GM18951 (cell line): Measurements from ENCODE around the gene IFT81.
"Not testable (repeated sequence)": the region's sequence is repeated elsewhere in the genome, so short reads cannot be mapped to it uniquely, and the experiment has no call there.

ENCODE experiments used
- POLR2A ChIP-seq: IDR thresholded peaks from 4 replicates; pipeline ENCODE4 v1.6.1; 2011; ENCODE audit warnings: mild to moderate bottlenecking; ENCODE audit not compliant: insufficient read length, insufficient read depth; ENCODE audit errors: extremely low read depth
- in situ Hi-C: fragments of 300-500 bp; cut with MboI; formaldehyde crosslinking; loops from one replicate; pipeline ENCODE4 v1.12.0; 2022; ENCODE audit warnings: low sequenced_read_pairs, mixed read lengths, inconsistent platforms; ENCODE audit not compliant: unreplicated experiment

IFT81 gene

GRCh38 chr12:110185626-110186025 lies 61.5 kb downstream of the IFT81 start:
- no peak for TF ChIP-seq POLR2A
- in situ Hi-C loops: no loop called here

- TF ChIP-seq POLR2A: no peak
- in situ Hi-C loops: no loop called here
These were observed 61.9 kb downstream of the IFT81 start for GRCh38 chr12:110186059-110186458.

- in situ Hi-C loops: no loop called here
- no peak for TF ChIP-seq POLR2A
These were observed 69.0 kb downstream of the IFT81 start for GRCh38 chr12:110193196-110193595.

DNA sequence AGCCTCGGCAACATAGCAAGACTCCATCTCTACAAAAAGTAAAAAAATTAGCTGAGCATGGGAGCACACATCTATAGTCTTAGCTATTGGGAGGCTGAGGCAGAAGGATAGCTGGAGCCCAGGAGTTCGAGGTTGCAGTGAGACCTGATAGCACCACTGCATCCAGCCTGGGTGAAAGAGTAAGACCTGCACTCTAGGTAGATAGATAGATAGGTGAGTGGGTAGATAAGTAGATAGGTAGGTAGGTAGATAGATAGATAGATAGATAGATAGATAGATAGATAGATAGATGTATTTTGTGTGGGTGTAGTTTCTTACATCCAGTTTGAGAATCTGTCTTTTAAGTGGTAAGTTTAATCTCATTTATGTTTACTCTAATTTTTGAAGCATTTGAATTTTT lies 72.8 kb downstream of the IFT81 start:
- TF ChIP-seq POLR2A: no peak
- in situ Hi-C loops: no loop called here

- no peak for TF ChIP-seq POLR2A
- in situ Hi-C loops: no loop called here
These were observed 74.2 kb downstream of the IFT81 start for GRCh38 chr12:110198386-110198785.

DNA sequence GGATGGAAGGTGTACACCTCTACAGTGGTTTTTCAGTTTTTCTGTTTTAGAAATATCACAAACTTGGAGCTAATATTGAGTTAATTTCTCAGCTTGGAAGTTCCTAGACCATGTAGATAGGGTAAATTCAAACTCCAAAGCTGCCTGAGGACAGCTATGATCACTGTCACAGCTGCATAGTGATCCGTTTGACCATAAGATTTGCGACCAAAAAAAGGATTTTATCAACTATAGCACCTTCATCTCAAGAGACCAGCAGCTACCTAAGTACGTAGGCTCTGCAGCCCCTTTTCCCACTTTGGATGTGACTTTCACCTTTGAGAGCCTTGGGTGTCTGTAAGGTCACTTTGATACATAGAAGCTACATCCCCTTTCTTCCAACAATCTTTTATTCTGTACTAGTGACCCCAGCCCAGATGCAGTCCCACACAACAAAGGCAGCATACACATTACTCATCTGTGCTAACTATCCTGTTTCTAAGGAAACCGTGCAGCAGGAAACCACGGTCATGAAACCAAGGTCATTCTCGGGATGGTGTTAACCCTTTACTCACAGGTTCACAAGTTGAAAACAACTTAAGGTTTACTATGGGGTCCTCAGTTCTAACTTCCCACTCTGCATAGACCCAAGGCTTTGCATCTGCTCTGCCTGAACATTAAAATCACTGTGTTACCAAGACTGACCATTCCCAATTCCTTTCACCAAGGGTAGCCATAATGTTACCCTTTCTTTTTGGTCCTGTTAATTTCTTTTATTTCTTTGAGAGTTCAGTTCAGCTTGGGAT lies 75.4 kb downstream of the IFT81 start:
- in situ Hi-C loops: no loop called here
- TF ChIP-seq POLR2A: no peak

DNA sequence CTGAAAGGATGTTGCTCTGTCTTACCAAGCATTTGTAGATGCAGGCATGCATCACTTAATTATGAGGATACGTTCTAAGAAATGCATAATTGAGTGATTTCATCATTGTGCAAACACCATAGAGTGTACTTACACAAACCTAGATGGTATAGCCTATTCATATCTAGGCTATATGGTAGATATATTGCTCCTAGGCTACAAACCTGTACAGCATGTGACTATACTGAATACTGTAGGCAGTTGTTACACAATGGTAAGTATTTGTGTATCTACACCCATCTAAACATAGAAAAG lies 75.9 kb downstream of the IFT81 start:
- in situ Hi-C loops: no loop called here
- no peak for TF ChIP-seq POLR2A

- in situ Hi-C loops: no loop called here
- TF ChIP-seq POLR2A: no peak
These were observed 77.8 kb downstream of the IFT81 start for GRCh38 chr12:110201995-110202394.

DNA sequence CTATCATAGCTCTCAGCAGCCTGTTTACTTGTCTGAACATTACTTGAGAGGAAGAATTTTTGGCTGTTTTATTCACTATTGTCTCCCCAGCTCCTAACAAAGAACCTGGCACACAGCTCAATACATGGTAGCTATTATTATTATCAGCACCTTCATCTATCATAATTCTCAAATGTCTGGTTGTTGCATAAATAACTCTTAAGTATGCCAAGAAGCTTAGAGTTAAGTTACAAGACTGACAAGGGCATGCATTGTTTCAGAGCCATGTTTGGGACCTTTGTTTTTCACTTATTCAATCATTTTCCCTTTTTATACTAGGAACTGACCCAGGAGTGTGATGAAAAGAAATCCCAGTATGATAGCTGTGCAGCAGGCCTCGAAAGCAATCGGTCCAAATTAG lies 79.4 kb downstream of the IFT81 start:
- no peak for TF ChIP-seq POLR2A
- in situ Hi-C loops: no loop called here

DNA sequence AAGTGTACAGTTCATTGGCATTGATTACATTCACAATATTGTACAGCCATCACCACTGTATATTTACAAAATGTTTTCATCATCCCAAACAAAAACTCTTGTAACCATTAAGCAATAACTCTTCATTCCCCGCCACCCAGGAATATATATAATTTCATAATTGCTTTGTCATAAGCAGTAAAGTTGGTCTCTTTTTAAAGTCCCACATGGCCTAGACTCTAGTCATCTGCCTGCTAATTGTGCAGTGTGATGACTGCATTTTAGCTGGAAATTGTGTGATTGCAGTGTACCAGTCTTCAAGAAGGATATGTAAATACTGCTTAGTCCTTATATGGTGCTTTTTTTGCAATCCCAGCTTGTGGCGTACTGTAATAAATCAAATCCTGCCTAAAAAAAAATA lies 81.8 kb downstream of the IFT81 start:
- no peak for TF ChIP-seq POLR2A
- in situ Hi-C loops: no loop called here

- in situ Hi-C loops: not testable (repeated sequence)
These were observed 87.7 kb downstream of the IFT81 start for GRCh38 chr12:110211639-110212536.

DNA sequence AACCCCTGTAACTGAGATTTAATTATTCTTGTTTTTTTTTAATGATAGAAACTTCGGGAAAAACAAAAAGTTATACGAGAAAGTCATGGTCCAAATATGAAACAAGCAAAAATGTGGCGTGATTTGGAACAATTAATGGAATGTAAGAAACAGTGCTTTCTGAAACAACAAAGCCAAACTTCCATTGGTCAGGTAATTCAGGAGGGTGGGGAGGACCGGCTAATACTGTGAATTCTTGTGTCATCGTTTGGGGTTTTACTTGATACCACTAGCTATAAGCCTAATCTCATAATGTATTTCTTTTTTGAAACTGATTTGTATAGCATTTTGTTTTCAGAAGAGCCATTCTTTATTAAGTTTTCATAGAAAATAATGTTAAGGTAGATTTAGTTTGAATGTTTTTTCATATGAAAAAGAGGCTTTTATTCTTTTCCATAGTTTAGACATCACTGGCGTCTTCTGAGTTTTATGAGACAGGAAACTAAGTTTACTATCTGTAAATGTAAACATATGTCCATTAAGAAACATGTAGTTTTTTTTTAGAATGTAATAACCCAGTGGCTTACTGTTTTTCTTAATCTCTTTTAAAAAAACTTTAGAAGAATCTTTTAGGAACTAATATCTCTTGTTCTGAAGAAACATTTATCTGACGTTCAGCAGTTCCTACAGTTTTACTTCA lies 94.0 kb downstream of the IFT81 start:
- no peak for TF ChIP-seq POLR2A
- in situ Hi-C loops: no loop called here

DNA sequence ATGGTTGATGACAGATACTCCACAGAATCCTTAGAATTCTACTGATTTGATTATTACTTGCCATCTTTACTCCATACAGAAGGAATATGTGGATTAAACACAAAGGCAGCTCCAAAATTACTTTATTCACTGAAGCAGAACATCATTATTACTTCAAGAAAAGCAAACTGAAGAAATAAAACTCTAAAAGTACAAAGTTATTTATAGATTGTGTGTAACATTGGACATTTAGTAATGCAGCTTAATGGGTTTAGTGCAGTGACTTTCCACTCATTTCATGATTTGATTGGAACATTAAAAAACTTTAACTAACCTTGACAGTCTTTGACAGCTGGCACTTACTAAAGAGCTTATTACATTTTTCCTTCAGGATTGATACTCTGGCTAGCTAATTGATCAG lies 97.9 kb downstream of the IFT81 start:
- no peak for TF ChIP-seq POLR2A

More for the DNA sequence above, 97.9 kb downstream of the IFT81 start:
- in situ Hi-C loops: no loop called here
